ENCODE data around the gene TRAF3IP1. TPM values are rescaled to one million over a fixed set of nuclear protein-coding genes. Genes with fewer than 3 reads are reported as not detected.

Gene TRAF3IP1
- total and polyA plus RNA-seq, 2 of the 13 experiments (the other 11 are each of a cell fraction or from before 2014, with no cell fraction given): 4.1 to 12.9 TPM

DNA sequence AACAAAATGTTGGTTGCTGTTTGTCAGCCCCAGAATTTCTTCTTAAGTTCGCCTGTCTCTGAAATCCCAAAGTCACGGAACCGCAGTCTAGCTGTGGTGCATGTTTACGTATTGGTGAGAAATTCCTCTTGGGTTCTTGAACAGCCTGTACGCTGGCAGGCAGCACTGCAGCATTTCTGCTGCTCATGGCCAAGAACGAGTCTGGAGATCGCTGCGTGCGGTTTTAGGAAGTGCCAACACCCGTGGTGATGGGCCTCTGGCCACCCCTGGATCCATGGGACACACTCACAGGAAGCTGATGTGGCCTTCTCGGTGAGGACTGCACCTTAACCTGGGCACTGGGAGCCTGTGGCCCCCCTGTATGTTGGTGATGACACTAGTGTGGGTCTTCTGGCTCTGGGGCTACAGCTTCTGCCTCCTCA lies 130.1 kb downstream of the TRAF3IP1 start (continued):
- TF ChIP-seq CSRNP2 (CRISPR knock-in tag; conservative IDR thresholded peaks at IDR 0.05; ENCODE audit: low read depth) (no peak), IRX3 (CRISPR knock-in tag; IDR thresholded peaks at IDR 0.05; ENCODE audit: borderline replicate concordance, low read depth) (0 out of 2 replicates have a peak, but pooled peaks have one; percentile 35), FOXK2 (IDR thresholded peaks at IDR 0.05) (no peak), ZSCAN31 (CRISPR knock-in tag; IDR thresholded peaks at IDR 0.05; ENCODE audit: low read depth) (no peak), ZBTB10 (CRISPR knock-in tag; IDR thresholded peaks at IDR 0.05; ENCODE audit: borderline replicate concordance) (no peak), HOXA3 (CRISPR knock-in tag; IDR thresholded peaks at IDR 0.05) (no peak), MAZ (IDR thresholded peaks at IDR 0.05; ENCODE audit: borderline replicate concordance, low read depth, low read length) (no peak), MAZ (CRISPR knock-in tag; IDR thresholded peaks at IDR 0.05; ENCODE audit: low read depth) (no peak), ZNF510 (CRISPR knock-in tag; IDR thresholded peaks at IDR 0.05; ENCODE audit: low read depth) (no peak), PATZ1 (CRISPR knock-in tag; IDR thresholded peaks at IDR 0.05) (no peak), ZNF619 (CRISPR knock-in tag; IDR thresholded peaks at IDR 0.05) (0 out of 2 replicates have a peak, but pooled peaks have one; percentile 44), SMAD1 (CRISPR knock-in tag; IDR thresholded peaks at IDR 0.05; ENCODE audit: borderline replicate concordance, low read depth) (no peak)
- TF ChIP-seq, protein P1, sequence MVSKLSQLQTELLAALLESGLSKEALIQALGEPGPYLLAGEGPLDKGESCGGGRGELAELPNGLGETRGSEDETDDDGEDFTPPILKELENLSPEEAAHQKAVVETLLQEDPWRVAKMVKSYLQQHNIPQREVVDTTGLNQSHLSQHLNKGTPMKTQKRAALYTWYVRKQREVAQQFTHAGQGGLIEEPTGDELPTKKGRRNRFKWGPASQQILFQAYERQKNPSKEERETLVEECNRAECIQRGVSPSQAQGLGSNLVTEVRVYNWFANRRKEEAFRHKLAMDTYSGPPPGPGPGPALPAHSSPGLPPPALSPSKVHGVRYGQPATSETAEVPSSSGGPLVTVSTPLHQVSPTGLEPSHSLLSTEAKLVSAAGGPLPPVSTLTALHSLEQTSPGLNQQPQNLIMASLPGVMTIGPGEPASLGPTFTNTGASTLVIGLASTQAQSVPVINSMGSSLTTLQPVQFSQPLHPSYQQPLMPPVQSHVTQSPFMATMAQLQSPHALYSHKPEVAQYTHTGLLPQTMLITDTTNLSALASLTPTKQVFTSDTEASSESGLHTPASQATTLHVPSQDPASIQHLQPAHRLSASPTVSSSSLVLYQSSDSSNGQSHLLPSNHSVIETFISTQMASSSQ (IDR thresholded peaks at IDR 0.05; ENCODE audit: low read depth): no peak
- TF ChIP-seq, protein P1 (CRISPR knock-in tag; IDR thresholded peaks at IDR 0.05; ENCODE audit: borderline replicate concordance): no peak
- TF ChIP-seq, protein P2, sequence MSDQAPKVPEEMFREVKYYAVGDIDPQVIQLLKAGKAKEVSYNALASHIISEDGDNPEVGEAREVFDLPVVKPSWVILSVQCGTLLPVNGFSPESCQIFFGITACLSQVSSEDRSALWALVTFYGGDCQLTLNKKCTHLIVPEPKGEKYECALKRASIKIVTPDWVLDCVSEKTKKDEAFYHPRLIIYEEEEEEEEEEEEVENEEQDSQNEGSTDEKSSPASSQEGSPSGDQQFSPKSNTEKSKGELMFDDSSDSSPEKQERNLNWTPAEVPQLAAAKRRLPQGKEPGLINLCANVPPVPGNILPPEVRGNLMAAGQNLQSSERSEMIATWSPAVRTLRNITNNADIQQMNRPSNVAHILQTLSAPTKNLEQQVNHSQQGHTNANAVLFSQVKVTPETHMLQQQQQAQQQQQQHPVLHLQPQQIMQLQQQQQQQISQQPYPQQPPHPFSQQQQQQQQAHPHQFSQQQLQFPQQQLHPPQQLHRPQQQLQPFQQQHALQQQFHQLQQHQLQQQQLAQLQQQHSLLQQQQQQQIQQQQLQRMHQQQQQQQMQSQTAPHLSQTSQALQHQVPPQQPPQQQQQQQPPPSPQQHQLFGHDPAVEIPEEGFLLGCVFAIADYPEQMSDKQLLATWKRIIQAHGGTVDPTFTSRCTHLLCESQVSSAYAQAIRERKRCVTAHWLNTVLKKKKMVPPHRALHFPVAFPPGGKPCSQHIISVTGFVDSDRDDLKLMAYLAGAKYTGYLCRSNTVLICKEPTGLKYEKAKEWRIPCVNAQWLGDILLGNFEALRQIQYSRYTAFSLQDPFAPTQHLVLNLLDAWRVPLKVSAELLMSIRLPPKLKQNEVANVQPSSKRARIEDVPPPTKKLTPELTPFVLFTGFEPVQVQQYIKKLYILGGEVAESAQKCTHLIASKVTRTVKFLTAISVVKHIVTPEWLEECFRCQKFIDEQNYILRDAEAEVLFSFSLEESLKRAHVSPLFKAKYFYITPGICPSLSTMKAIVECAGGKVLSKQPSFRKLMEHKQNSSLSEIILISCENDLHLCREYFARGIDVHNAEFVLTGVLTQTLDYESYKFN (CRISPR knock-in tag; conservative IDR thresholded peaks at IDR 0.05): no peak
